ENCODE data around the gene METTL16.

- TF ChIP-seq JUNB (IDR thresholded peaks at IDR 0.05; ENCODE audit: unreplicated experiment): no peak
- TF ChIP-seq CTCF (conservative IDR thresholded peaks at IDR 0.05; ENCODE audit: low read depth in 2 of 2): no peak
- TF ChIP-seq EZH2 (IDR thresholded peaks at IDR 0.05; ENCODE audit: low read depth, unreplicated experiment): no peak
Observed at GRCh38 chr17:2436316-2436905, 75.3 kb downstream of the METTL16 start.

Data from GM23338 (cell line).